SK-N-MC (cell line): Measurements from ENCODE around the gene ASIC2.

Experiments
- EZH2 ChIP-seq: fragments of 200-600 bp; sonication (generic); IDR thresholded peaks from one replicate; pipeline ENCODE4 v1.6.1; 2017; ENCODE audit warnings: antibody characterized with exemption
- FOXP2 ChIP-seq: optimal IDR thresholded peaks from 2 replicates; pipeline ENCODE3; 2011; ENCODE audit warnings: mild to moderate bottlenecking, moderate library complexity; ENCODE audit not compliant: insufficient read depth; ENCODE audit errors: extremely low read length, control extremely low read depth
- POLR2AphosphoS5 ChIP-seq: IDR thresholded peaks from 2 replicates; pipeline ENCODE4 v1.6.1; 2012; ENCODE audit warnings: mild to moderate bottlenecking, low read depth, low read length, borderline replicate concordance

DNA sequence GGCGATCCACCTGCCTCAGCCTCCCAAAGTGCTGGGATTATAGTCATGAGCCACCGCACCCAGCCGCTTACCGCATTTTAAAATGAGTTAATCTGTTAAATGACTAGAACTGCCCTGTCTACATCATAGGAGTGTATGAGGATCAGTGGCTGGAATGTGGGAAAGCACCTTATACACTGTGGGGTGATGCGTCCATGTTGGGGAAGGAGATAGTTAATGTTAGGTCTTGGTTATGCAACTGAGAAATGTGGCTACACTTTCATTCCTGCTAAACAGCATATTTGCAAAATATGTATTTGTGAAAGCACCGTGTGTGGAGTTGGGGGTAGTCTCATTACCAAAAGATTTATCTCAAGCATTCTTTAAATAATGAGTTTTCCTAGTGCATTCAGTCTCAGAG, 193.8 kb downstream of the ASIC2 start:
- no peak for TF ChIP-seq EZH2
- no peak for TF ChIP-seq POLR2AphosphoS5
- TF ChIP-seq FOXP2, result no peak
